GM12874 (cell line): ENCODE data around the gene TMEM63A.

Experiments used
- TF ChIP-seq, protein P1 (sequence below): IDR thresholded peaks from 2 replicates; pipeline ENCODE4 v1.5.1; 2011; ENCODE audit warnings: low read depth, mild to moderate bottlenecking, control low read depth, low read length, moderate library complexity; ENCODE audit not compliant: insufficient read depth

Gene TMEM63A

GRCh38 chr1:225834417-225835329 lies 47.5 kb downstream of the TMEM63A start:
- TF ChIP-seq, protein P1, sequence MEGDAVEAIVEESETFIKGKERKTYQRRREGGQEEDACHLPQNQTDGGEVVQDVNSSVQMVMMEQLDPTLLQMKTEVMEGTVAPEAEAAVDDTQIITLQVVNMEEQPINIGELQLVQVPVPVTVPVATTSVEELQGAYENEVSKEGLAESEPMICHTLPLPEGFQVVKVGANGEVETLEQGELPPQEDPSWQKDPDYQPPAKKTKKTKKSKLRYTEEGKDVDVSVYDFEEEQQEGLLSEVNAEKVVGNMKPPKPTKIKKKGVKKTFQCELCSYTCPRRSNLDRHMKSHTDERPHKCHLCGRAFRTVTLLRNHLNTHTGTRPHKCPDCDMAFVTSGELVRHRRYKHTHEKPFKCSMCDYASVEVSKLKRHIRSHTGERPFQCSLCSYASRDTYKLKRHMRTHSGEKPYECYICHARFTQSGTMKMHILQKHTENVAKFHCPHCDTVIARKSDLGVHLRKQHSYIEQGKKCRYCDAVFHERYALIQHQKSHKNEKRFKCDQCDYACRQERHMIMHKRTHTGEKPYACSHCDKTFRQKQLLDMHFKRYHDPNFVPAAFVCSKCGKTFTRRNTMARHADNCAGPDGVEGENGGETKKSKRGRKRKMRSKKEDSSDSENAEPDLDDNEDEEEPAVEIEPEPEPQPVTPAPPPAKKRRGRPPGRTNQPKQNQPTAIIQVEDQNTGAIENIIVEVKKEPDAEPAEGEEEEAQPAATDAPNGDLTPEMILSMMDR = no peak

DNA sequence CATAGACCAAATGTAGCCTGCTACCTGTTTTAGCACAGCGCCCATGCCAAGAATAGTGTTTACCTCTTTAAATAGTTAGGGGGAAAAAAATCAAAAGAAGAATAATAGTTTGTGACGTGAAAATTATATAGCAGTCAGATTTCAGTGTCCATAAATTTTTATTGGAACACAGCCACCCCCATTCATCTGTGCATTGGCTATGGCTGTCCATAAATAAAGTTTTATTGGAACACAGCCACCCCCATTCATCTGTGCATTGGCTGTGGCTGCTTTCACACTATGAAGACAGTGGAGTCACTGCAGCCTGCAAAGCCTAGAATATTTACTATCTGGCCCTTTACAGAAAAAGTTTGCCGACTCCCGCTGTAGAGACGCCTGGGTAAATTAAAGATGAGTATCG lies 51.3 kb downstream of the TMEM63A start:
- TF ChIP-seq, protein P1 = no peak

DNA sequence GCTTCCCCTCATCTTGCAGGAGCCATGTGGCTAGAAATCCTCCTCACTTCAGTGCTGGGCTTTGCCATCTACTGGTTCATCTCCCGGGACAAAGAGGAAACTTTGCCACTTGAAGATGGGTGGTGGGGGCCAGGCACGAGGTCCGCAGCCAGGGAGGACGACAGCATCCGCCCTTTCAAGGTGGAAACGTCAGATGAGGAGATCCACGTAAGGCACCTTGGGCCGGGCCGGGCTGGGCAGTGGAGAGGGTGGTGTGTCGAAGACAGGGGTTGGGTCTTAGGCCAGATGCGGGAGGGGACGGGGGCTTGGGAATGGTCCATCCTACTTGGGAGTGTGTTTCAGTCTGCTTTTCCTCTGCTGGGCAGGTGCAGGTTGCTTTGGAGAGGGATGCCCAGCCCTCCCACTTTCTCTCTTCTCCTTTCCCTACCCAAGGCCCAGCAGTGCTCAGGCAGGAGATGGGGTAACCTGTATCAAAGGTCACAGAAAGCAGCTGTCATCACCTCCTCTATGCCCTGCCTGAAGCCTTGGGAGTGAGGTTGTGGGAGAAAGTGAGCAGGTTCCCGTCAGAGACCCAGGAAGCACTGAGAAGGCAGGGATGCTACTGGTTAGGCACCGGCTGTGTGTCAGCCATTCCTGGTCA lies 53.4 kb downstream of the TMEM63A start:
- TF ChIP-seq, protein P1 = no peak

DNA sequence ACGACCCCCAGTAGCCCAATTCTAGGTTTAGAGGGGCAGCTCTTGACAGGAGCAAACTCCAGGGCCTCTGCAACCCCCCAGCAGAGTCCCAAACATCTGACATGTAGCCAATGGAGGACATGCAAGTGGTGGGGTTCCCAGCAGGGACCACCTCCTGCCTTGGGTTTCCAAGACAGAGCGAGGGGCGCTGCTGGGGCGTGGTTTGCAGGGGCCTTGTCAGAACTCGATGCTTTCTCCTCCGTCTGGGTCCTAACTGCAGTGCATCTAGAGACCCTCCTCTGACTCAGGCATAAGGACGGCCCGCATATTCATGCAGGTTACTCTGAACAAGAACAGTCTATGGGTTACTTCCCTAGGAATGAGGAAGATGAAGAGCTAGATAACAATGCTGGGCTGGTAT lies 55.1 kb downstream of the TMEM63A start:
- TF ChIP-seq, protein P1 = no peak

DNA sequence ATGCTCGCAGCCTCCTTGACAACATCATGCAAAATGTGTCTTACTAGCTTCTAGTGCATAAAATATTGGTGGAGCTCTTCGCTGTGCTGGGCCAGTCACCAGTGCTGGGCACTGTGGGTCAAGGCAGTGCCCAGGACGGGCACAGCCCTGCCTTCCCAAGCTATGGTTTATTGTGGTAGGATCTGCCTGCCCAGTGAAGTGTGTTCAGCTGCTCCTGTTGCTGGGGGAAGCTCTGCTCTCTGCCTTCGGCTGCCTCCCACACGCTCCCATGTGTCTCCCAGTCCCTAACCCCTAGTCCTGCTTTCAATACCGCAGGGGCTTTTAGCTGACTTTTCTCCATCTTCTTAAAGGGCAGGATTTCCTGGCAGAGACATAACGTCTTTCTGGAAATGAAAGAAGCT lies 56.6 kb downstream of the TMEM63A start:
- TF ChIP-seq, protein P1 = no peak

DNA sequence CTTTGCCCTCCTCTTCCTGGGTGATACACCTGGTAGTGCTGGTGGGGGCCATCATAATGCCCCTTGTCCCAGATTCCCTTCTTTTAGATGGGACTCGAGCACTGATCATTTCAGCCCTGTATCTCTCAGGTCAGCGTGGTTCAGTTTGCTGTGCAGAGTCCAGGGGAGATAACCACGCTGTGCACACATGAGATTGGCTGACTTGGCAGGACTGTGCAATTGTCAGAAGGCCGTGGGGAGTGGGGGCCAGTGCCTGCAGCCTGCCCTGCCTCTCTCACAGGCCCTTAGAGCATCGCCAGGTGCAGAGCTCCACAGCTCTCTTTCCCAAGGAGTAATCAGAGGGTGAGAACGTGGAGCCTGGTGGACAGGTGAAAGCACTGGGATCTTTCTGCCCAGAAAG lies 57.1 kb downstream of the TMEM63A start:
- TF ChIP-seq, protein P1 = no peak

- TF ChIP-seq, protein P1 = no peak
Observed at GRCh38 chr1:225824533-225824941, 57.6 kb downstream of the TMEM63A start.
